HepG2 (cell line): Measurements from ENCODE around the gene NARF. TPM values are rescaled to one million over a fixed set of nuclear protein-coding genes. Genes with fewer than 3 reads are reported as not detected.

Experiments
- CBX2 ChIP-seq, 2 experiments: fragments of 200-600 bp in 1 of 2; sonication (generic); formaldehyde crosslinking in 1 of 2; IDR thresholded peaks; 2 replicates each; pipeline versions ENCODE4 v1.7.0 to v1.8.1; 2018 to 2022; ENCODE audit warnings: low read depth in 2 of 2, low read length in 1 of 2, mild to moderate bottlenecking in 1 of 2, missing genetic modification reagents in 1 of 2
- CEBPB ChIP-seq: IDR thresholded peaks from 2 replicates; pipeline ENCODE4 v1.6.1; 2011; ENCODE audit warnings: low read depth, low read length, improper control_type of control experiment, borderline replicate concordance
- KMT2B ChIP-seq: IDR thresholded peaks from 2 replicates; pipeline ENCODE4 v1.6.1; 2016; ENCODE audit warnings: missing genetic modification reagents, missing compliant biosample characterization
- NAIF1 ChIP-seq: sonication (generic); formaldehyde crosslinking; IDR thresholded peaks from 2 replicates; pipeline ENCODE4 v1.5.0; 2020; ENCODE audit warnings: mild to moderate bottlenecking, missing genetic modification reagents, borderline replicate concordance
- RNF2 ChIP-seq: fragments of 450-650 bp; conservative IDR thresholded peaks from 2 replicates; pipeline ENCODE4 v1.6.1; 2016; ENCODE audit warnings: low read depth
- SAFB2 ChIP-seq: sonication (generic); formaldehyde crosslinking; IDR thresholded peaks from 2 replicates; pipeline ENCODE4 v1.5.1; 2020; ENCODE audit warnings: missing genetic modification reagents, low read depth, mild to moderate bottlenecking, borderline replicate concordance
- ZBTB42 ChIP-seq: sonication (generic); formaldehyde crosslinking; IDR thresholded peaks from 2 replicates; pipeline ENCODE4 v1.5.0; 2020; ENCODE audit warnings: mild to moderate bottlenecking, missing genetic modification reagents
- ZNF10 ChIP-seq: sonication (generic); formaldehyde crosslinking; IDR thresholded peaks from 2 replicates; pipeline ENCODE4 v1.4.0; 2020; ENCODE audit warnings: mild to moderate bottlenecking, low read depth, missing genetic modification reagents, borderline replicate concordance
- ZNF326 ChIP-seq: sonication (generic); formaldehyde crosslinking; IDR thresholded peaks from 2 replicates; pipeline ENCODE4 v1.4.0; 2020; ENCODE audit warnings: missing genetic modification reagents, borderline replicate concordance
- ZNF570 ChIP-seq: sonication (generic); formaldehyde crosslinking; IDR thresholded peaks from 2 replicates; pipeline ENCODE4 v1.4.0; 2020; ENCODE audit warnings: mild to moderate bottlenecking, missing genetic modification reagents, borderline replicate concordance
- ZNF574 ChIP-seq: sonication (generic); formaldehyde crosslinking; IDR thresholded peaks from 2 replicates; pipeline ENCODE4 v1.4.0; 2020; ENCODE audit warnings: missing genetic modification reagents
- polyA plus RNA-seq, 8 experiments: library from polyadenylated mRNA; depleted of rRNA in 3 of 8; stranded (reverse) in 7 of 8; unstranded in 1 of 8; fragments of >200 nt; fragmentation: Illumina TruSeq in 4 of 8; extraction: Trizol in 4 of 8; gene quantifications; 2 replicates each; pipeline versions ENCODE4 v1.2.1 to v1.2.3, GENCODE V29; 2011 to 2016; ENCODE audit warnings: low read depth in 4 of 8, missing spikeins in 1 of 8, mixed read lengths in 1 of 8; ENCODE audit not compliant: insufficient read depth in 1 of 8
- total RNA-seq, 5 experiments: library from RNA; depleted of rRNA; stranded (reverse); fragments of >200 nt; fragmentation: Illumina TruSeq; extraction: Trizol; gene quantifications; 2 replicates each; pipeline ENCODE4 v1.2.3, GENCODE V29; 2016; ENCODE audit warnings: low read depth in 1 of 5
- TF ChIP-seq, protein P1 (sequence below): sonication (generic); formaldehyde crosslinking; IDR thresholded peaks from 2 replicates; pipeline ENCODE4 v1.4.0; 2020; ENCODE audit warnings: mild to moderate bottlenecking, missing genetic modification reagents
- TF ChIP-seq, protein P2 (sequence below): sonication (generic); formaldehyde crosslinking; IDR thresholded peaks from 2 replicates; pipeline ENCODE4 v1.8.0; 2022; ENCODE audit warnings: low read depth, missing genetic modification reagents
- TF ChIP-seq, protein P3 (sequence below): sonication (generic); formaldehyde crosslinking; IDR thresholded peaks from 2 replicates; pipeline ENCODE4 v1.8.0; 2023; ENCODE audit warnings: mild to moderate bottlenecking, missing genetic modification reagents
- TF ChIP-seq, protein P4 (sequence below): sonication (generic); formaldehyde crosslinking; IDR thresholded peaks from 2 replicates; pipeline ENCODE4 v1.9.0; 2021; ENCODE audit warnings: missing genetic modification reagents, mild to moderate bottlenecking, borderline replicate concordance

The NARF gene
- total and polyA plus RNA-seq, 2 of the 13 experiments (the other 11 are each of a cell fraction or from before 2014, with no cell fraction given) = 61.1 to 144 TPM

- TF ChIP-seq, protein P1, sequence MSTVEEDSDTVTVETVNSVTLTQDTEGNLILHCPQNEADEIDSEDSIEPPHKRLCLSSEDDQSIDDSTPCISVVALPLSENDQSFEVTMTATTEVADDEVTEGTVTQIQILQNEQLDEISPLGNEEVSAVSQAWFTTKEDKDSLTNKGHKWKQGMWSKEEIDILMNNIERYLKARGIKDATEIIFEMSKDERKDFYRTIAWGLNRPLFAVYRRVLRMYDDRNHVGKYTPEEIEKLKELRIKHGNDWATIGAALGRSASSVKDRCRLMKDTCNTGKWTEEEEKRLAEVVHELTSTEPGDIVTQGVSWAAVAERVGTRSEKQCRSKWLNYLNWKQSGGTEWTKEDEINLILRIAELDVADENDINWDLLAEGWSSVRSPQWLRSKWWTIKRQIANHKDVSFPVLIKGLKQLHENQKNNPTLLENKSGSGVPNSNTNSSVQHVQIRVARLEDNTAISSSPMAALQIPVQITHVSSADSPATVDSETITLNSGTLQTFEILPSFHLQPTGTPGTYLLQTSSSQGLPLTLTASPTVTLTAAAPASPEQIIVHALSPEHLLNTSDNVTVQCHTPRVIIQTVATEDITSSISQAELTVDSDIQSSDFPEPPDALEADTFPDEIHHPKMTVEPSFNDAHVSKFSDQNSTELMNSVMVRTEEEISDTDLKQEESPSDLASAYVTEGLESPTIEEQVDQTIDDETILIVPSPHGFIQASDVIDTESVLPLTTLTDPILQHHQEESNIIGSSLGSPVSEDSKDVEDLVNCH (CRISPR knock-in tag) = no peak
- TF ChIP-seq NAIF1 (CRISPR knock-in tag) = no peak
- TF ChIP-seq KMT2B (CRISPR knock-in tag) = no peak
- TF ChIP-seq, protein P2, sequence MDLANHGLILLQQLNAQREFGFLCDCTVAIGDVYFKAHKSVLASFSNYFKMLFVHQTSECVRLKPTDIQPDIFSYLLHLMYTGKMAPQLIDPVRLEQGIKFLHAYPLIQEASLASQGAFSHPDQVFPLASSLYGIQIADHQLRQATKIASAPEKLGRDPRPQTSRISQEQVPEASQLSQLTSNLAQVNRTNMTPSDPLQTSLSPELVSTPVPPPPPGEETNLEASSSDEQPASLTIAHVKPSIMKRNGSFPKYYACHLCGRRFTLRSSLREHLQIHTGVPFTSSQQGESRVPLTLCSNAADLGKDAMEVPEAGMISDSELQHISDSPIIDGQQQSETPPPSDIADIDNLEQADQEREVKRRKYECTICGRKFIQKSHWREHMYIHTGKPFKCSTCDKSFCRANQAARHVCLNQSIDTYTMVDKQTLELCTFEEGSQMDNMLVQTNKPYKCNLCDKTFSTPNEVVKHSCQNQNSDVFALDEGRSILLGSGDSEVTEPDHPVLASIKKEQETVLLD (CRISPR knock-in tag) = no peak
- TF ChIP-seq, protein P3, sequence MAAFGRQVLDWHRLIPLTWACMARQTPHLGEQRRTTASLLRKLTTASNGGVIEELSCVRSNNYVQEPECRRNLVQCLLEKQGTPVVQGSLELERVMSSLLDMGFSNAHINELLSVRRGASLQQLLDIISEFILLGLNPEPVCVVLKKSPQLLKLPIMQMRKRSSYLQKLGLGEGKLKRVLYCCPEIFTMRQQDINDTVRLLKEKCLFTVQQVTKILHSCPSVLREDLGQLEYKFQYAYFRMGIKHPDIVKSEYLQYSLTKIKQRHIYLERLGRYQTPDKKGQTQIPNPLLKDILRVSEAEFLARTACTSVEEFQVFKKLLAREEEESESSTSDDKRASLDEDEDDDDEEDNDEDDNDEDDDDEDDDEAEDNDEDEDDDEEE (CRISPR knock-in tag) = no peak
- no peak for TF ChIP-seq RNF2
- no peak for TF ChIP-seq CEBPB
- TF ChIP-seq ZBTB42 (CRISPR knock-in tag) = no peak
- no peak for TF ChIP-seq ZNF326 (CRISPR knock-in tag)
- no peak for TF ChIP-seq CBX2 (IDR thresholded peaks at IDR 0.05; ENCODE audit: low read depth, low read length)
- no peak for TF ChIP-seq CBX2 (CRISPR knock-in tag; IDR thresholded peaks at IDR 0.05; ENCODE audit: low read depth)
- TF ChIP-seq ZNF574 (CRISPR knock-in tag) = no peak
- TF ChIP-seq ZNF10 (CRISPR knock-in tag) = no peak
- TF ChIP-seq, protein P4, sequence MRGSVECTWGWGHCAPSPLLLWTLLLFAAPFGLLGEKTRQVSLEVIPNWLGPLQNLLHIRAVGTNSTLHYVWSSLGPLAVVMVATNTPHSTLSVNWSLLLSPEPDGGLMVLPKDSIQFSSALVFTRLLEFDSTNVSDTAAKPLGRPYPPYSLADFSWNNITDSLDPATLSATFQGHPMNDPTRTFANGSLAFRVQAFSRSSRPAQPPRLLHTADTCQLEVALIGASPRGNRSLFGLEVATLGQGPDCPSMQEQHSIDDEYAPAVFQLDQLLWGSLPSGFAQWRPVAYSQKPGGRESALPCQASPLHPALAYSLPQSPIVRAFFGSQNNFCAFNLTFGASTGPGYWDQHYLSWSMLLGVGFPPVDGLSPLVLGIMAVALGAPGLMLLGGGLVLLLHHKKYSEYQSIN (CRISPR knock-in tag) = no peak
- TF ChIP-seq SAFB2 (CRISPR knock-in tag) = no peak
- TF ChIP-seq ZNF570 (CRISPR knock-in tag) = no peak
Observed at GRCh38 chr17:82412535-82413520, 45.7 kb upstream of the NARF start (continued).
